Measurements from ENCODE around the gene FILIP1.

DNA sequence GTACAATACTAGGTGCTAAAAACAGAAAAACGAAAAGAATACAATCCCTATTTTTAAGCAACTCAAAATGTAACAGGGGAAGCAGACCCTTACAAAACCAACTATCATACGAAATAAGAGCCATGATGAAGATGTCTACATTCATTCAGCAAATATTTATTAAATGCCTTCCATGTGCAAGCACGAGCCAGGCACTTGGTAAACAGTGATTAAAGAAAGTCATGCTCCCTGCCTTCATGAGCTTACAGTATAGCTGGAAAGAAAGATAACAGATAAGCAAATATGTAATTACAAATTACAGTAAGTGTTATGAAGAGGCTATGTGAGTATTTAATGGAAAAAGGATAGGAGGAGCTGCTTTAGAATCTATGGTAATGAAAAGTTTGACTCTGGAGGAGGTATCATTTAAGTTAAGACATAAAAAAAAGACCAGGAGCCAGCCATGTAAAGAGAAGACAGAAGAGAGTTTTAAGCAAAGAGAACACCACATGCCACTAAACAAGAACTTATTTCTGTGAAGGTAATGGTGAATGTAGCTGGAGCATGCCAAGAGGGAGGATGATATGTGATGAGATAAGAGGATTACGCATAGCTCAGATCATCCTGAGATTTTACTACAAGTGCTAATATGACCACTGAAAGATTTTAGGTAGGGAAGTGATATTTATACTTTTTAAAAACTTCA is 230.7 kb downstream of the FILIP1 start:
- TF ChIP-seq, protein P1, sequence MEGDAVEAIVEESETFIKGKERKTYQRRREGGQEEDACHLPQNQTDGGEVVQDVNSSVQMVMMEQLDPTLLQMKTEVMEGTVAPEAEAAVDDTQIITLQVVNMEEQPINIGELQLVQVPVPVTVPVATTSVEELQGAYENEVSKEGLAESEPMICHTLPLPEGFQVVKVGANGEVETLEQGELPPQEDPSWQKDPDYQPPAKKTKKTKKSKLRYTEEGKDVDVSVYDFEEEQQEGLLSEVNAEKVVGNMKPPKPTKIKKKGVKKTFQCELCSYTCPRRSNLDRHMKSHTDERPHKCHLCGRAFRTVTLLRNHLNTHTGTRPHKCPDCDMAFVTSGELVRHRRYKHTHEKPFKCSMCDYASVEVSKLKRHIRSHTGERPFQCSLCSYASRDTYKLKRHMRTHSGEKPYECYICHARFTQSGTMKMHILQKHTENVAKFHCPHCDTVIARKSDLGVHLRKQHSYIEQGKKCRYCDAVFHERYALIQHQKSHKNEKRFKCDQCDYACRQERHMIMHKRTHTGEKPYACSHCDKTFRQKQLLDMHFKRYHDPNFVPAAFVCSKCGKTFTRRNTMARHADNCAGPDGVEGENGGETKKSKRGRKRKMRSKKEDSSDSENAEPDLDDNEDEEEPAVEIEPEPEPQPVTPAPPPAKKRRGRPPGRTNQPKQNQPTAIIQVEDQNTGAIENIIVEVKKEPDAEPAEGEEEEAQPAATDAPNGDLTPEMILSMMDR (IDR thresholded peaks at IDR 0.05), result no peak
- TF ChIP-seq POLR2AphosphoS5 (IDR thresholded peaks at IDR 0.05; ENCODE audit: low read depth, low read length) (no peak), YY1 (IDR thresholded peaks at IDR 0.05; ENCODE audit: low read depth) (no peak), RXRA (IDR thresholded peaks at IDR 0.05; ENCODE audit: borderline replicate concordance, low read depth) (no peak), MXI1 (IDR thresholded peaks at IDR 0.05; ENCODE audit: low read depth, low read length) (no peak), TAF1 (IDR thresholded peaks at IDR 0.05; ENCODE audit: borderline replicate concordance, low read depth, low read length) (no peak), ELF1 (IDR thresholded peaks at IDR 0.05) (no peak)
- TF ChIP-seq, protein P2, sequence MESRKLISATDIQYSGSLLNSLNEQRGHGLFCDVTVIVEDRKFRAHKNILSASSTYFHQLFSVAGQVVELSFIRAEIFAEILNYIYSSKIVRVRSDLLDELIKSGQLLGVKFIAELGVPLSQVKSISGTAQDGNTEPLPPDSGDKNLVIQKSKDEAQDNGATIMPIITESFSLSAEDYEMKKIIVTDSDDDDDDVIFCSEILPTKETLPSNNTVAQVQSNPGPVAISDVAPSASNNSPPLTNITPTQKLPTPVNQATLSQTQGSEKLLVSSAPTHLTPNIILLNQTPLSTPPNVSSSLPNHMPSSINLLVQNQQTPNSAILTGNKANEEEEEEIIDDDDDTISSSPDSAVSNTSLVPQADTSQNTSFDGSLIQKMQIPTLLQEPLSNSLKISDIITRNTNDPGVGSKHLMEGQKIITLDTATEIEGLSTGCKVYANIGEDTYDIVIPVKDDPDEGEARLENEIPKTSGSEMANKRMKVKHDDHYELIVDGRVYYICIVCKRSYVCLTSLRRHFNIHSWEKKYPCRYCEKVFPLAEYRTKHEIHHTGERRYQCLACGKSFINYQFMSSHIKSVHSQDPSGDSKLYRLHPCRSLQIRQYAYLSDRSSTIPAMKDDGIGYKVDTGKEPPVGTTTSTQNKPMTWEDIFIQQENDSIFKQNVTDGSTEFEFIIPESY (IDR thresholded peaks at IDR 0.05; ENCODE audit: borderline replicate concordance, low read depth), result no peak
- TF ChIP-seq, protein P3, sequence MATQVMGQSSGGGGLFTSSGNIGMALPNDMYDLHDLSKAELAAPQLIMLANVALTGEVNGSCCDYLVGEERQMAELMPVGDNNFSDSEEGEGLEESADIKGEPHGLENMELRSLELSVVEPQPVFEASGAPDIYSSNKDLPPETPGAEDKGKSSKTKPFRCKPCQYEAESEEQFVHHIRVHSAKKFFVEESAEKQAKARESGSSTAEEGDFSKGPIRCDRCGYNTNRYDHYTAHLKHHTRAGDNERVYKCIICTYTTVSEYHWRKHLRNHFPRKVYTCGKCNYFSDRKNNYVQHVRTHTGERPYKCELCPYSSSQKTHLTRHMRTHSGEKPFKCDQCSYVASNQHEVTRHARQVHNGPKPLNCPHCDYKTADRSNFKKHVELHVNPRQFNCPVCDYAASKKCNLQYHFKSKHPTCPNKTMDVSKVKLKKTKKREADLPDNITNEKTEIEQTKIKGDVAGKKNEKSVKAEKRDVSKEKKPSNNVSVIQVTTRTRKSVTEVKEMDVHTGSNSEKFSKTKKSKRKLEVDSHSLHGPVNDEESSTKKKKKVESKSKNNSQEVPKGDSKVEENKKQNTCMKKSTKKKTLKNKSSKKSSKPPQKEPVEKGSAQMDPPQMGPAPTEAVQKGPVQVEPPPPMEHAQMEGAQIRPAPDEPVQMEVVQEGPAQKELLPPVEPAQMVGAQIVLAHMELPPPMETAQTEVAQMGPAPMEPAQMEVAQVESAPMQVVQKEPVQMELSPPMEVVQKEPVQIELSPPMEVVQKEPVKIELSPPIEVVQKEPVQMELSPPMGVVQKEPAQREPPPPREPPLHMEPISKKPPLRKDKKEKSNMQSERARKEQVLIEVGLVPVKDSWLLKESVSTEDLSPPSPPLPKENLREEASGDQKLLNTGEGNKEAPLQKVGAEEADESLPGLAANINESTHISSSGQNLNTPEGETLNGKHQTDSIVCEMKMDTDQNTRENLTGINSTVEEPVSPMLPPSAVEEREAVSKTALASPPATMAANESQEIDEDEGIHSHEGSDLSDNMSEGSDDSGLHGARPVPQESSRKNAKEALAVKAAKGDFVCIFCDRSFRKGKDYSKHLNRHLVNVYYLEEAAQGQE (IDR thresholded peaks at IDR 0.05; ENCODE audit: low read depth, low read length), result no peak
